Right lobe of liver (tissue), 6 donors: ENCODE results near the gene MTM1. TPM values are rescaled to one million over a fixed set of nuclear protein-coding genes. Genes with fewer than 3 reads are reported as not detected.

ENCODE experiments used
- ATAC-seq, 4 donors: fragments of 200-7000 bp; cut with Tn5 transposase; one replicate each; pipeline ENCODE4 v1.9.1; 2020; ENCODE audit warnings: mild to moderate bottlenecking in 4 of 4, moderate library complexity in 4 of 4
- DNase-seq, 3 donors: peaks; one replicate each; pipeline ENCODE4 v3.0.0-alpha.2; 2020
- H3K27ac ChIP-seq, 3 donors: fragments of 200-600 bp; one replicate each; pipeline ENCODE4 v1.8.0; 2022
- H3K27me3 ChIP-seq, 2 donors: fragments of 200-600 bp; one replicate each; pipeline ENCODE4 v1.8.0; 2022
- H3K36me3 ChIP-seq, 4 donors: fragments of 200-600 bp; sonication (generic) in 1 of 4; one replicate each; pipeline versions ENCODE4 v1.5.1 to v1.8.0; 2017 to 2022; ENCODE audit warnings: control low read depth in 1 of 4
- H3K4me1 ChIP-seq, 4 donors: fragments of 200-600 bp; sonication (generic) in 1 of 4; one replicate each; pipeline versions ENCODE4 v1.5.1 to v1.8.0; 2017 to 2022; ENCODE audit warnings: control low read depth in 1 of 4
- H3K4me3 ChIP-seq, 3 donors: fragments of 200-600 bp; one replicate each; pipeline ENCODE4 v1.8.0; 2022
- H3K9me3 ChIP-seq, 4 donors: fragments of 200-600 bp; sonication (generic) in 1 of 4; one replicate each; pipeline versions ENCODE4 v1.5.1 to v1.8.0; 2017 to 2022; ENCODE audit warnings: control low read depth in 1 of 4
- CTCF ChIP-seq, 4 donors: fragments of 200-600 bp in 3 of 4; fragments of 450-650 bp in 1 of 4; IDR thresholded peaks; one replicate each; pipeline versions ENCODE4 v1.5.1 to v1.8.0; 2016 to 2022; ENCODE audit warnings: antibody characterized with exemption in 4 of 4, mild to moderate bottlenecking in 2 of 4
- POLR2A ChIP-seq: fragments of 450-650 bp; IDR thresholded peaks from one replicate; pipeline ENCODE4 v1.6.1; 2017; ENCODE audit warnings: antibody characterized with exemption, mild to moderate bottlenecking
- WGBS: methylation state at CpG from one replicate; pipeline ENCODE4 v1.1.6; 2018; ENCODE audit warnings: low coverage, low lambda C conversion rate; ENCODE audit not compliant: insufficient coverage; ENCODE audit errors: missing lambda C conversion rate; 5-methylcytosine and 5-hydroxymethylcytosine counted together
- intact Hi-C, 2 donors: fragments of 100-400 bp; cut with DNase I; formaldehyde crosslinking; loops; one replicate each; pipeline versions ENCODE4 v1.11.2 to v1.14.1; 2022
- total RNA-seq, 6 experiments: library from RNA; depleted of rRNA in 2 of 6; stranded (reverse); fragments of >200 nt in 2 of 6; fragmentation: NEBNext Ultra II Directional in 3 of 6; extraction: Animal tissue kit (Norgen Biotek cat#: 25700) in 3 of 6; gene quantifications; one replicate each; pipeline versions ENCODE4 v1.1.0 to v1.2.4, GENCODE V29; 2016 to 2023
- donor health status: DM: no; HTN: yes; CAD: no.
- donor health status: DM: no; HTN: no; CAD: no.
- donor health status: DM: no; HTN: no; CAD: no.
- donor health status: DM: no; HTN: yes; CAD: no.
- donor health status: DM: no; HTN: yes; CAD: no.

Gene MTM1
- total RNA-seq, 6 experiments from 2014 or later = 9.8 to 18.0 (median 13.5) TPM

- Histone ChIP-seq H3K36me3 (no peaks in the 10 kb centered on the region), H3K4me3 (no peak overlapping the region), H3K27ac (no peak overlapping the region), H3K27me3 (no peaks in the 10 kb centered on the region), H3K9me3 (no peaks in the 10 kb centered on the region), H3K4me1 (peaks cover 0 to 8% (median 0%) of the 10 kb centered on the region in 4 donors)
- DNase-seq (no peak), ATAC-seq (no peak)
- TF ChIP-seq CTCF (IDR thresholded peaks at IDR 0.05) = no peak
- TF ChIP-seq POLR2A = no peak
- intact Hi-C loops = no loop called here
- 71% methylated on average over 3 of the region's 3 CpGs for whole genome bisulfite sequencing
Observed at GRCh38 chrX:150527108-150527507, 41.3 kb upstream of the MTM1 start.

DNA sequence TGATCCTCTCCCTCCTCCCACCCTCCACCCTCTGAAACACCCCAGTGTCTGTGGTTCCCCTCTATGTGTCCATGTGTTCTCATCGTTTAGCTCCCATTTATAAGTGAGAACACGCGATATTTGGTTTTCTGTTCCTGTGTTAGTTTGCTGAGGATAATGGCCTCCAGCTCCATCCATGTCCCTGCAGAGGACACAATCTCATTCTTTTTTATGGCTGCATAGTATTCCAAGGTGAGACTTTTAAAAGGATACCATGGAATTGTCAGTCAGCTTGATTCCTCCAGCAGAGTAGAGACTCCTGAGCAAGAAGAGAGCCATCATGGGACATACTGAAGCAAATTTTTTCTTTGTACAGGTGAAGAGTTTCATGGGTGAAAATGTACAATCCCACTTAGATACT lies 38.8 kb upstream of the MTM1 start:
- no peaks in the 10 kb centered on the region for H3K36me3 ChIP-seq
- no peaks in the 10 kb centered on the region for H3K9me3 ChIP-seq
- H3K4me1 ChIP-seq = peaks cover 0 to 8% (median 0%) of the 10 kb centered on the region in 4 donors
- ATAC-seq (no peak), DNase-seq (no peak)
- H3K27me3 ChIP-seq = no peaks in the 10 kb centered on the region
- no peak overlapping the region for H3K27ac ChIP-seq
- no peak overlapping the region for H3K4me3 ChIP-seq
- 100% methylated on average over 3 of the region's 3 CpGs for WGBS
- no peak for TF ChIP-seq CTCF (IDR thresholded peaks at IDR 0.05)
- TF ChIP-seq POLR2A = no peak
- intact Hi-C loops = no loop called here

DNA sequence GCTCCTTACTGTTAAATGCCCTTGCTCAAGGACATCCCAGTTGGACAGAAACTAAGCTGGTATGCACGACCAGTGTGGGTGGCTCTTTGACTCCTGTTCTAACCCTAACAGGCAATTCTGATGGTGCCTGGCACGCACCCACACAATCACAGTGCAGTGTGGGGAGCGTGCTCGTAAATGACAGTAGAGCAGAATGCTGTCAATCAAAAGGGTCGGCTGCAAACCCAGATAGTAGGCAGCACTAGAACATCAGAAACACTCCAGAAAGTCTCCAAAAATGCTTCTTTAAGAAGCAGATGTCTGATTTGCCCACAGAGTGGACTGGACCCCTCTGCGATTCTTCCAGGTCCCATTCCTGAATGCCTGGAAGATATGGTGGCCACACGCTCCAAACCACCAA lies 37.6 kb upstream of the MTM1 start:
- ATAC-seq (no peak), DNase-seq (no peak)
- H3K36me3 ChIP-seq = no peaks in the 10 kb centered on the region
- no peaks in the 10 kb centered on the region for H3K4me1 ChIP-seq
- TF ChIP-seq CTCF (IDR thresholded peaks at IDR 0.05) = no peak
- no peak for TF ChIP-seq POLR2A
- intact Hi-C loops = no loop called here
- H3K4me3 ChIP-seq = no peak overlapping the region
- no peaks in the 10 kb centered on the region for H3K9me3 ChIP-seq
- 81% methylated on average over 7 of the region's 7 CpGs for WGBS
- H3K27ac ChIP-seq = no peak overlapping the region
- H3K27me3 ChIP-seq = no peaks in the 10 kb centered on the region

DNA sequence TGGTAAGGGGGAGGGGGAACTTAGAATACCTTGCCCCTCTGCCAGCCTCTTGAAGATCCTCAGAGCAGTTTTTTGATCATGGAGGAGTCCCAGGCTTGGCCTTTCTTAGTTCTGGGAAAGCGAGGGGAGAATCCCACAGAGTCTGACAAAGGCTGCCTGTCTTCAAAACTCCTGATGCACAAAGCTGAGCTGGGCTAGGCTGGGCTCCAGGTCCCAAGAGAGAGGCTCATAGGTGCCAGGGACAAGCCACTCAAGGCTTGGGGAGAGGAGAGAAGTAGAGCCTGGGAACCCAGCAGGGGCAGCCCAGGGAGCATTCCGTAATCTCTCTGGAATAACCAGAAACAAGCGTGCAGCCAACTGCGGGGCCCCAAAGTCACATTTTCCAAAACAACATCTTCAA lies 37.0 kb upstream of the MTM1 start:
- 83% methylated on average over 2 of the region's 4 CpGs for WGBS
- intact Hi-C loops = no loop called here
- H3K4me1 ChIP-seq = no peaks in the 10 kb centered on the region
- H3K27me3 ChIP-seq = no peaks in the 10 kb centered on the region
- TF ChIP-seq CTCF (IDR thresholded peaks at IDR 0.05) (no peak), POLR2A (no peak)
- no peak overlapping the region for H3K27ac ChIP-seq
- no peak overlapping the region for H3K4me3 ChIP-seq
- DNase-seq (no peak), ATAC-seq (no peak)
- no peaks in the 10 kb centered on the region for H3K36me3 ChIP-seq
- H3K9me3 ChIP-seq = no peaks in the 10 kb centered on the region

DNA sequence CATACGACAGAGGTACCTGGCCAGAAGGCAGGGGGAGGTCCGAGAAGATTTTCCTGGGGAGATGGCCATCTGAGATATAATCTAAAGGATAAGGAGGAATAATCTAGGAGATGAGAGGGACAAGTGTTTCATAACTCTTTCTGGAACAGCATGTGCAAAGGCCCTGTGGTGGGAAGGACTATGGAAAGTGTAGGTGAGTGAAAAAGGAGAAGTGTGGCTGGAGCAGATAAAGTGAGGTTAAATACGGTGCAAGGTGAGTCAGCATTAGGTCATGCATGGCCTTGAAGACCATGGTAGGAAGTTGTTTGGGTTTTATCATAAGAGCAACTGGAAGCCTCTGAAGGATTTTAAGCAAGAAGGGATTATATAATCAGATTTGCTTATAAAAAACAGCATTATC lies 34.6 kb upstream of the MTM1 start:
- Histone ChIP-seq H3K27me3 (no peaks in the 10 kb centered on the region), H3K27ac (no peak overlapping the region), H3K4me1 (no peaks in the 10 kb centered on the region), H3K36me3 (no peaks in the 10 kb centered on the region), H3K4me3 (no peak overlapping the region), H3K9me3 (no peaks in the 10 kb centered on the region)
- 46% methylated on average over 3 of the region's 3 CpGs for WGBS
- TF ChIP-seq CTCF (IDR thresholded peaks at IDR 0.05) = no peak
- no peak for TF ChIP-seq POLR2A
- intact Hi-C loops = no loop called here
- ATAC-seq (no peak), DNase-seq (no peak)
